HEK293T (cell line): ENCODE data around the gene ZNF85.

Source experiments
- ARNT ChIP-seq: fragments of 450-650 bp; IDR thresholded peaks from 2 replicates; pipeline ENCODE4 v1.6.1; 2017; ENCODE audit warnings: mild to moderate bottlenecking
- BHLHE40 ChIP-seq: fragments of 450-650 bp; IDR thresholded peaks from 2 replicates; pipeline ENCODE4 v1.6.1; 2016; ENCODE audit warnings: mild to moderate bottlenecking, moderate library complexity, borderline replicate concordance
- ELF4 ChIP-seq: fragments of 450-650 bp; IDR thresholded peaks from 2 replicates; pipeline ENCODE4 v1.6.1; 2017; ENCODE audit warnings: antibody characterized with exemption
- FOXA1 ChIP-seq: fragments of 450-650 bp; IDR thresholded peaks from 2 replicates; pipeline ENCODE4 v1.6.1; 2016; ENCODE audit warnings: mild to moderate bottlenecking
- FOXK2 ChIP-seq: fragments of 450-650 bp; IDR thresholded peaks from 2 replicates; pipeline ENCODE4 v1.6.1; 2016; ENCODE audit warnings: mild to moderate bottlenecking
- FOXM1 ChIP-seq: fragments of 450-650 bp; IDR thresholded peaks from 2 replicates; pipeline ENCODE4 v1.6.1; 2017; ENCODE audit warnings: mild to moderate bottlenecking, borderline replicate concordance
- HDGF ChIP-seq: fragments of 450-650 bp; IDR thresholded peaks from 2 replicates; pipeline ENCODE4 v1.6.1; 2017; ENCODE audit warnings: antibody characterized with exemption, borderline replicate concordance
- L3MBTL2 ChIP-seq: fragments of 450-650 bp; conservative IDR thresholded peaks from 2 replicates; pipeline ENCODE4 v1.6.1; 2016; ENCODE audit warnings: mild to moderate bottlenecking
- NFRKB ChIP-seq: fragments of 450-650 bp; IDR thresholded peaks from 2 replicates; pipeline ENCODE4 v1.6.1; 2016; ENCODE audit warnings: mild to moderate bottlenecking, moderate library complexity
- SP1 ChIP-seq: fragments of 450-650 bp; IDR thresholded peaks from 2 replicates; pipeline ENCODE4 v1.6.1; 2017
- SUZ12 ChIP-seq: fragments of 450-650 bp; IDR thresholded peaks from 2 replicates; pipeline ENCODE4 v1.6.1; 2016; ENCODE audit warnings: mild to moderate bottlenecking
- ZNF384 ChIP-seq: fragments of 450-650 bp; IDR thresholded peaks from 2 replicates; pipeline ENCODE4 v1.6.1; 2016

GRCh38 chr19:20879501-20879900 lies 43.5 kb upstream of the ZNF85 start:
- TF ChIP-seq FOXA1, result no peak
- no peak for TF ChIP-seq SP1
- TF ChIP-seq FOXM1, result no peak
- no peak for TF ChIP-seq L3MBTL2
- TF ChIP-seq FOXK2, result no peak
- no peak for TF ChIP-seq HDGF
- TF ChIP-seq BHLHE40, result no peak
- no peak for TF ChIP-seq SUZ12
- no peak for TF ChIP-seq NFRKB
- no peak for TF ChIP-seq ARNT
- no peak for TF ChIP-seq ELF4
- TF ChIP-seq ZNF384, result no peak
